BJ (cell line): ENCODE data around the gene THG1L. TPM values are rescaled to one million over a fixed set of nuclear protein-coding genes. Genes with fewer than 3 reads are reported as not detected.
A peak's percentile ranks its signal among the peaks of the same experiment; 100 is the strongest.

Experiments used
- CTCF ChIA-PET: fragments of 350-600 bp; formaldehyde crosslinking; extraction: SDS; loops from one replicate; lab custom pipeline; 2021; ENCODE audit warnings: antibody characterized with exemption, inconsistent platforms; lab: Yijun Ruan, JAX
- POLR2A ChIA-PET: fragments of 300-600 bp; sonication (Branson Sonifier 250); formaldehyde crosslinking; extraction: SDS; loops from one replicate; lab custom pipeline; 2021; ENCODE audit warnings: antibody characterized with exemption; lab: Charles Lee
- DNase-seq: peaks from one replicate; pipeline ENCODE4 v3.0.0-alpha.2; 2011; ENCODE audit warnings: low read depth
- H3K27me3 ChIP-seq: 2 replicates; pipeline ENCODE4 v1.6.0; 2011; ENCODE audit warnings: low read length; ENCODE audit not compliant: control insufficient read depth, insufficient read depth
- H3K36me3 ChIP-seq: 2 replicates; pipeline ENCODE4 v1.5.1; 2011; ENCODE audit warnings: low read length; ENCODE audit not compliant: control insufficient read depth, insufficient read depth
- H3K4me3 ChIP-seq: 2 replicates; pipeline ENCODE4 v1.5.1; 2011; ENCODE audit warnings: low read depth, mild to moderate bottlenecking, control low read depth, low read length
- polyA plus RNA-seq: library from polyadenylated mRNA; depleted of rRNA; stranded (reverse); fragments of >200 nt; gene quantifications from 2 replicates; pipeline ENCODE4 v1.2.3, GENCODE V29; 2011
- TF ChIP-seq, protein P1 (sequence below): IDR thresholded peaks from 2 replicates; pipeline ENCODE4 v1.5.1; 2011; ENCODE audit warnings: low read depth, mild to moderate bottlenecking, control low read depth, inconsistent platforms, low read length, moderate library complexity; ENCODE audit not compliant: insufficient read depth

Gene THG1L
- polyA plus RNA-seq, 1 experiment = 29.5 TPM

DNA sequence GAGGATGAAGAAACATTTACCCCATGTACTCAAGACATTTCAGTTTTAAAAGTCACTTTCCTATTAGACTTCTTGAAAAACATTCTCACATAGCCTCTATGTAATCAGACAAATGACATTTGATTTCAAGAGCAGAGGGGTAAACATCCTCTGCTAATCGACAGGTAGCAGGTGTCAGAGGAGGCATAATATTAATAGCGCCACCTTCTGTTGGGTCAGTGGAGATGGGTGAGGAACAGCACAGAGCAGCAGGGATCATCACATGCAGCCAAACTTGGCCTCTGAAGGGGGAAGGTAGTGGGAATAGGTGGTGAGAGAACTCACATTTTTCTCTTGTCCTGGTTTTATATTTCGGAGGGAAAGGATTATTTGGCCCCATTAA, 9.0 kb downstream of the THG1L start:
- H3K27me3 ChIP-seq = no peaks in the 10 kb centered on the region
- CTCF ChIA-PET = no interaction called here
- no peak for DNase-seq
- POLR2A ChIA-PET = no interaction called here
- TF ChIP-seq, protein P1, sequence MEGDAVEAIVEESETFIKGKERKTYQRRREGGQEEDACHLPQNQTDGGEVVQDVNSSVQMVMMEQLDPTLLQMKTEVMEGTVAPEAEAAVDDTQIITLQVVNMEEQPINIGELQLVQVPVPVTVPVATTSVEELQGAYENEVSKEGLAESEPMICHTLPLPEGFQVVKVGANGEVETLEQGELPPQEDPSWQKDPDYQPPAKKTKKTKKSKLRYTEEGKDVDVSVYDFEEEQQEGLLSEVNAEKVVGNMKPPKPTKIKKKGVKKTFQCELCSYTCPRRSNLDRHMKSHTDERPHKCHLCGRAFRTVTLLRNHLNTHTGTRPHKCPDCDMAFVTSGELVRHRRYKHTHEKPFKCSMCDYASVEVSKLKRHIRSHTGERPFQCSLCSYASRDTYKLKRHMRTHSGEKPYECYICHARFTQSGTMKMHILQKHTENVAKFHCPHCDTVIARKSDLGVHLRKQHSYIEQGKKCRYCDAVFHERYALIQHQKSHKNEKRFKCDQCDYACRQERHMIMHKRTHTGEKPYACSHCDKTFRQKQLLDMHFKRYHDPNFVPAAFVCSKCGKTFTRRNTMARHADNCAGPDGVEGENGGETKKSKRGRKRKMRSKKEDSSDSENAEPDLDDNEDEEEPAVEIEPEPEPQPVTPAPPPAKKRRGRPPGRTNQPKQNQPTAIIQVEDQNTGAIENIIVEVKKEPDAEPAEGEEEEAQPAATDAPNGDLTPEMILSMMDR = peak; percentile 55
- no peak overlapping the region for H3K4me3 ChIP-seq
- H3K36me3 ChIP-seq = peaks cover under 1% of the 10 kb centered on the region

DNA sequence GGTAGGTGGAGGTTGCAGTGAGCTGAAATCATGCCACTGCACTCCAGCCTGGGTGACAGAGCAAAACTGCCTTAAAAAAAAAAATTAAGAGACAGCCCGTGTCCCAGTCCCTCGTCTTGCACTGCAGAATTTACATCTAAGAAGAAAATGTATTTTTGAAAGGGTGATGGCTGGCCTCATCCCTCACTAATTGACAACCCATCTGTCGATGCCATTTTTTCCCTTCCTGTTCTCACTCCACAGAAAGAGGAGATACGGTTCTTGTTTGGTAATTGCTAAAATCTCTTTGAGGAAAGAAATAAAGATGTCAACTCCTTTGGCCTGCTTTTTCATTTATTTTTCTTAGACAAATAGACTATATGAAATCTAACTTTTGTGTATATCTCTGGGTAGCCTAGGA, 9.9 kb downstream of the THG1L start:
- TF ChIP-seq, protein P1 = no peak
- POLR2A ChIA-PET = no interaction called here
- no peak for DNase-seq

DNA sequence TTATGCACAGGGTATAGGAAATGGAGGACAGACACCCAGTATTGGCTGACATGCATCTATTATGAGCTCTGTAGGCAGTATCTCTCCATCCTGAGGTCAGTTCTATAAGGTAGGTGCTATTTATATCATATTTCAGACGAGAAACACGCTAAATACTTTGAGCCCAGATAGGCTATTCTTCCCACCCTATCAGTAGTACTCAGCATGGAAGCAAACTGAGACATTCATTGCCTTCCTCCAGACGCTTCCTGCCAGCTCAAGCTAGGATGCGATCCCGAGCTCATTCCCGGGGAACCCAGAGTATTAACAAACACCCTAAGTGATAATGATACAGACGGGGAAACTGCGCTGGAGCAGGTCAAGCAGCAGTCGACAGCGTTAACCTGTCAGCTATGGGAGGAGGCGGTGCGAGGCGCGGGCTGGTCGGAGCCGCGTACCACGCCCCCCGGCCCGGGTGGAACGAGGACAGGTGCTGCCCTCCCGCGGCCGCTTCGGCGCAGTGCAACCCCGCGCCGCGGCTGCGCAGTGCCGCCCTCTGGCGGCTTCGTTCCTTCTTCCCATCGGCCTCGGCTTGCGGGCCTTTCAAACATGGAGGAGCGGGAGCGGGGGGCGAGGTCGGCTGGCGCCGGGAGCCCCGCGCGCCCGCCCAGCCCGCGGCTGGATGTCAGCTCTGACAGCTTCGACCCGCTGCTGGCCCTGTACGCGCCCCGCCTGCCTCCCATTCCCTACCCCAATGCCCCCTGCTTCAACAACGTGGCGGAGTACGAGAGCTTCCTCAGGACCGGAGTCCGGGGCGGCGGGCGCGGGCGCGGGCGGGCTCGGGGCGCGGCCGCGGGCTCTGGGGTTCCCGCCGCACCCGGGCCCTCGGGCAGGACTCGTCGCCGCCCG, 12.2 kb downstream of the THG1L start, which contains the start of gene LSM11:
Gene LSM11, plus strand, starts transcription at position 550 of the 888 bp plus-strand sequence. Its CDS starts 39 bp downstream, at position 589.
- TF ChIP-seq, protein P1 = peak; percentile 81
- peak within 1 kb of the TSS; percentile 70 for H3K4me3 ChIP-seq
- CTCF ChIA-PET = interaction anchor here (0.5 to 4.6 kb wide), 46 partner anchors 11 to 1500 kb away, joined by 3 to 42 read pairs (median 4); partner anchors contain the start of gene THG1L

More for the DNA sequence above, 9.9 kb downstream of the THG1L start:
- CTCF ChIA-PET = interaction anchor here (0.6 to 4.6 kb wide), 4 partner anchors 9 to 1747 kb away, joined by 3 to 42 read pairs (median 29); partner anchors contain the start of gene THG1L
- H3K4me3 ChIP-seq = no peak overlapping the region
- no peaks in the 10 kb centered on the region for H3K27me3 ChIP-seq
- H3K36me3 ChIP-seq = no peaks in the 10 kb centered on the region; the same call in 1 of the 2 replicates

DNA sequence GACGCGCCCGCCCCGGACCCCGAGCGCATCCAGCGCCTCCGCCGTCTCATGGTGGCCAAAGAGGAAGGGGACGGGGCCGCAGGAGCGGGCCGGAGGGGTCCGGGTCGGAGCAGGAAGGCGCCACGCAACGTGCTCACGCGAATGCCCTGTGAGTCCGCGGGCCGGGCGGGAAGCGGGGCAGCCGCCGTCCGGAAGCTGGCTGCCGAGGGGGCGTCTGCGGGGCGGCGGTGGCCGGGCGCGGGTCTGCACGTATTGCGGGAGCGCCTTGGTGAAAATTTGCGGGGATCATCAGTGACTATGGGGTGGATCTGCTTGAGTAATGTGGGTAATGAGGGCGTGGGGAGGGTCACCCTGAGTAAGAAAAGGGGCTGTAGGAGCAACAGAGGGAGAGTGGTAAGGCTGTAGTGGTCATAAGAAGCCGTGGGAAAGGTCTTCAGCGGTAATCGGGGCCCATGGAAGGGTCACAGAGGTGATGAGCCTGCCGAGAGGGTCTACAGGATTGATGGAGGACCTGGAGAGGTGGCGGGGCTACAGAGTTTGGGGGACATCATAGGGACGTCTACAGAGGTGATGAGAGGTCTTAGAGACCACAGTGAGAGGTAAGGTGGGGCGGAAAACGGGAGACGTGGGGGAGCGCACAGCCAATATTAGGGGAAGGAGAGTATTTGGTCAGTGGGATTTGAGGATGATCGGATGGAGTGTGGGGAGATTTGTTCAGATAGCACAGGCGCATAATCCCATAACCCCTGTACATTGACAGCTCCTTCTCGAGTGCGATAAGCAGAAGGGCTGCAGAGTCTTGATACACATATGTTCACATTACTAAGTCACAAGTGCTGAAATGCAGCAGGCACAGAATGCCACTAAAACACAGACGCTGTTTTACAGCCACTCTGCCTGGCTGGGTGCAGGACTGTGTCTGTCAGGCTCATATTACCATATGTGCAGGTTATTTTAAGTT, 13.1 kb downstream of the THG1L start:
- Histone ChIP-seq H3K27me3 (no peaks in the 10 kb centered on the region), H3K4me3 (peak overlapping the region; percentile 70), H3K36me3 (no peaks in the 10 kb centered on the region)
- ChIA-PET POLR2A (interaction anchor here (0.6 kb wide), 1 partner anchor 19 kb away, joined by 3 read pairs; no protein-coding TSS in a partner anchor), CTCF (interaction anchor here (0.6 to 4.6 kb wide), 28 partner anchors 10 to 1499 kb away, joined by 3 to 42 read pairs (median 4); partner anchors contain the start of gene THG1L)
- DNase-seq = no peak
- TF ChIP-seq, protein P1 = no peak

More for the DNA sequence above, 12.2 kb downstream of the THG1L start, which contains the start of gene LSM11:
- Histone ChIP-seq H3K36me3 (no peaks in the 10 kb centered on the region), H3K27me3 (no peaks in the 10 kb centered on the region)
- POLR2A ChIA-PET = no interaction called here
- DNase-seq = peak; percentile 27
